Hematopoietic multipotent progenitor cell treated with erythropoietin and hydrocortisone succinate and interleukin-3 and kit ligand, for 15 days (in vitro differentiated cells): ENCODE results near the gene PNPLA4.

Experiments used
- DNase-seq: peaks from one replicate; pipeline ENCODE4 v3.0.0-alpha.2; 2015; ENCODE audit warnings: low spot score

Gene PNPLA4, protein sequence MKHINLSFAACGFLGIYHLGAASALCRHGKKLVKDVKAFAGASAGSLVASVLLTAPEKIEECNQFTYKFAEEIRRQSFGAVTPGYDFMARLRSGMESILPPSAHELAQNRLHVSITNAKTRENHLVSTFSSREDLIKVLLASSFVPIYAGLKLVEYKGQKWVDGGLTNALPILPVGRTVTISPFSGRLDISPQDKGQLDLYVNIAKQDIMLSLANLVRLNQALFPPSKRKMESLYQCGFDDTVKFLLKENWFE

DNA sequence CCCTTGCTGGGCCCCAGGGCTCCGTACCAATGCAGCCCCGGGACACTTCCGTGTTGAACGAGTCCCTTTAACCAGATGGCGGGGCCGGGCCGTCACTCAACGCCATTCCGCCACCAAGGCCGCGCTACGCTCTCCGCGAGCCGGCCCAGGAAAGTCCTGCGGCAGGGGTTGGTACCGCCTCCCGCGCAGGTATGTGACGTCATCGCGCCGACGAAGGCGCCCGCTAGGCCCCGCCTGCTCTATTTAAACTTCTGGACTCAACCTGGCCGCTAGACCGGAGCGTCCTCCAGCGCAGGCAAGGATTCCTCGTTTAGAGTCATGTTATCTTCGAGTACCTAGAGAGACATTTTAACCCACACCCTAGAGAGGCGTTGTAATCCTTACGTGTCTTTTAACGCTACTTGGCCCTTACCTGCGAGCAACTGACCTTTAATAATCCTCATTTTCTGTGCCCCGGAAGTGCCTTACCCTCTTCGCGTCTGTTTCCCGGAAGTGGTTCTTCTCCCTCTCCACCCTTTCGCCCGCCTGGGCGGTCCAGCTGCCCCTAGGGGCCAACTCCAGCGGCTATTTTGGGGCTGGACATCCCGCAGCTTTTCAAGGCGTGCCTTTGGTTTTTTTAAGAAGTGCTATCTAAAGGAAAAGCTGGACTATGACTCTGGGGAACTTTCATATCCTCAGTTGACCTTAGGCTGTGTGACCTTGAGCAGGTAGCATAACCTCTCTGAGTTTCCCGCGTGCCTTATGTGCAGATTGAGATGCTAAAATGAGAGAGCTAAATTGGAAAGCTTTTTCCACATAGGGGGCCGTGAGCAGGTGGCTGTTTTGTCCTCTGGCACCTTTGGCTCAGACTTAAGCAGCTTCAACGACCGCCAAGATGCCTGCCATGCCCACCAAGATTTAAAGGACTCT, at the start of gene PNPLA4:
Gene PNPLA4, minus strand, starts transcription at position 155 of the 909 bp plus-strand sequence. CDS start 1,294 bp downstream, outside the sequence.
- peak; percentile 79 for DNase-seq

DNA sequence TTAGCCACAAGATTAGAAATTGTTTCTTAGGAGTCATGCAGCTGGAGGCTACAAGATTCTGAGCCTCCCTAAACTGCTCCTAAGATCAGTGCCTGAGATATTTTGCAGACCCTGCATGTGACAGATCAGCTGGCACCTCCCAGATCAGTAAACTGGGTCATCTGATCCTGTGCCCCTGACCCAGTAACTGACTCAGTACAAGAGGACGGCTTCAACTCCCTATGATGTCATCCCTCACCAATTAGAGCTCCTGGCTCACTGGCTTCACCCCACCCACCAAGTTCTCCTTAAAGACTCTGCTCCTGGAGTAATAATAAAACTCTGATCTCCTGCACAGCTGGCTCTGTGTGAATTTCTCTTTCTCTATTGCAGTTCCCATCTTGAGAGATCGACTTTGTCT, 45.4 kb upstream of the PNPLA4 start:
- DNase-seq: no peak

DNA sequence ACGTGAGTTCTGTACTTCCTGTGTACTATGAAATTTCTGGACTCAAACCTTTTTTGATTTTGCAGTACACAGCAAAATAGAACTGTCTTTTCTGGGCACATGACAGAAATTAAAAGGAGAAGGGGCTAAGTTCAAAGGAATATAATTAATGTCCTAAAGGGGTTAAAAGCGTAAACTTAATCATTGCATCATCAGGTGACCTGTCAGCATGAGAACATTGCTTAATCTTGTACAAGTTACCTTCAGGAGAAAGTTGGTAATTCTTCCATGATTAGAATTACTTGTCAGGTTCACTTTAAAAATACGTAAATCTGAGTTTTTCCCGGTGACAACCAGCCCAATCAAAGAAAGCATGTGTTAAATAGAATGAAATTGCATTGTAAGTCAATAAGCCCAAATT, 43.2 kb upstream of the PNPLA4 start:
- no peak for DNase-seq

DNA sequence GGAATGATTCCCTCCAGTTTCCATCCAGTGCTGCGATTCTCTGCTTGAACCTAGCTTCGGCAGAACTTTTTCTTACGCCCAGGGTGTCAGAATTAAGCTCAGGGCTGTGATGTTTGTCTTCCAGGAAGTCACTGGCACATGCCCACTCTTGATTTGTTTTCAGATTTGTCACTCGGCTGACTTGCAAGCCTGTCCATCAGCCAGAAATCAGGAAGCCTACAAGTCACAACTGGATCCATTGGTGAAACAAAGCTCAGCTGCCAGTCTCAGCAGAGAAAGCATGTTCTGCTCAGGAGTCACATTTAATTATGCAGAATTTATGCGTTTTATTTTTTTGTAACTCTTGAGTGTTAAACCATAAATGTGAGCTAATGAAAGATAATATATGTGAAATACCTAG, 38.2 kb upstream of the PNPLA4 start:
- no peak for DNase-seq

DNA sequence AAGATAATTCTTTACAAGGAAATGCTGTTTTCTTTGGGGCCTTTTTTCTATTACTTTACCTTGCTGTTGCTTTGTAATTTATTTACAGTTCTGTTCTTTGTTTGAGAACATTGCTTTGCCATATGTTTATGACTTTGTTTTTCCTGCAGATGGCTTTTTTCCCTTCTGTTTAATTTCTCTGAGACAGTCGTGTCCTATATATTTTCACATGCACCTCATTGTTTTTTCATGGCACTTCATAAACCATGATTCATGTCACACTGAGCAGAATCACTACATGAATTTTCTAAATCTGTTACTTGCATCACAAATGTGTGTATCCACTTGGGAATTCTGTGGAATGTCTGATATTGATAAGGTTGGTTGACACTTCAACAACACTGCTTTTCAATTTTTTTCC, 33.0 kb upstream of the PNPLA4 start:
- DNase-seq: no peak

DNA sequence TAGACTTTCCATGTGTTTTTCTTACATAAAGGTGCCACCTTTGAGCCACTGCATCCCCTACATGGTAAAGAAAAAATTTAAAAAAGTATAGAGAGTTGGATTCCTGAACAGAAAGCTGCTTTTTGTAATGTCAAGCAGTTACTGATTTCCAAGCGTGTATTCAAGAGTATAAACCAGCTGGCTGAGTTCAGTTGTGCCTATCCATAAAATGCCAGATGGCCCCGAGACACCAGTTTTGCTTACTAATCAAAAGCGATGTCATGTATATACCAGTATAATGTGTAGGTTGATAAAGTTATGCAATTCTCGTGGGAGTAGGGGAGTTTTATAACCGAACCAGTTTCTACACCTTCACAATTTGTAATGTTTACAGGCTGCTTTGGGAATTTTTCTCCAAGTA, 26.2 kb upstream of the PNPLA4 start:
- no peak for DNase-seq

DNA sequence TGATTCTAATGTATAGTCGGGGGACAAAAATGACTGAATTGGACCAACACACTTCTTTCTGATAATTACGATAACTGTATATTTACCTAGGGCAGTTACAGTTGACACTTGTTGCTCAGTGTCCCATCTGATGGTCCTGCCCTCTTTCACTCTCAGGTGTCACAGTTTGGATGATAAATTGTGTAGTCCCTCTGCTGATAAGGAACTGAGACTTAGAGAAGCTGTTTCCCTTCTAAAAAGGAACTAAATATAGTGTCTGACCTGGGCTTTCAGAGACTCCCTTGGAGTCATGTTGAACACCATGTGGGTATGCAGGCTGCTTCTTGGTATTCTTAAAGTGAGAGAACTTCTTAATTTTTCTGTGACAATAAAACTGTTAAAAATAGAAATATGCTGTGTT, 23.7 kb upstream of the PNPLA4 start:
- DNase-seq: no peak

DNA sequence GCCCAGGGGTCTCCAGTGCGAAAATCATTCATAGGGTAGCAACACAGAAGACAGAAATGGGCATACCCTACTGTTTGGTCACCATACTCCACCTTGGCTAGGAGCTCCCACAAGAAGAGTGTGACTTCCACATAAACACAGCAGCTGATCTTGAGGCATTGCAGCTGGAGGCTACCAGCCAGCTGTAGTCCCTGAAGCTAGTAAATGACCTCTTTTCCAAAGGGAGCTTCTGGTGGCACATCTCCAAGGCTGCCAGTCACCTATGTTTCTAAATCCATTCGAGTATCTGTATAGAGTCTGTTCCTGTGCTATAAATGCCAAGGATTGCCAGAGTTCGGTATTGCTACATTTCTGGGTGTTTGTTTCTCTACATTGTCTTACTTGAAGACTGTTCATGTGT, 21.3 kb upstream of the PNPLA4 start:
- DNase-seq: no peak

DNA sequence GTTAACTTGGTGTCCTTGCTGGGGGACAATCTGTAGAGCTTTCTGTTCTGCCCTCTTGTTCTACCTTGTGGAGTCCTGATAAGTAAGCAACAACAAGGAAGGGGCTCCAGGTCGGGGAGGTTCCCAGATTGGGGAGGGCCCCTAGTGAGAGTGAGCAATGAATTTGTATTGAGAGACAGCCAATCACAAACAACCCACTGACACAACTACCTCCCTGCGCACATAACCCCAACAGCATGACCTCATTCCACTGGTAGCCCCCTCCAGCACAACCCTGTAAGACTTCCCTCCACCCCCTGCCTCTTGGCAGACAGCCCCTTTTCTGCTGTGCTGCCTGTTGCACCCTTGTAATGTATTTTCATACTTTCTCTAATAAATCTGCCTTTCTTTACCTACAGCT, 19.7 kb upstream of the PNPLA4 start:
- no peak for DNase-seq

DNA sequence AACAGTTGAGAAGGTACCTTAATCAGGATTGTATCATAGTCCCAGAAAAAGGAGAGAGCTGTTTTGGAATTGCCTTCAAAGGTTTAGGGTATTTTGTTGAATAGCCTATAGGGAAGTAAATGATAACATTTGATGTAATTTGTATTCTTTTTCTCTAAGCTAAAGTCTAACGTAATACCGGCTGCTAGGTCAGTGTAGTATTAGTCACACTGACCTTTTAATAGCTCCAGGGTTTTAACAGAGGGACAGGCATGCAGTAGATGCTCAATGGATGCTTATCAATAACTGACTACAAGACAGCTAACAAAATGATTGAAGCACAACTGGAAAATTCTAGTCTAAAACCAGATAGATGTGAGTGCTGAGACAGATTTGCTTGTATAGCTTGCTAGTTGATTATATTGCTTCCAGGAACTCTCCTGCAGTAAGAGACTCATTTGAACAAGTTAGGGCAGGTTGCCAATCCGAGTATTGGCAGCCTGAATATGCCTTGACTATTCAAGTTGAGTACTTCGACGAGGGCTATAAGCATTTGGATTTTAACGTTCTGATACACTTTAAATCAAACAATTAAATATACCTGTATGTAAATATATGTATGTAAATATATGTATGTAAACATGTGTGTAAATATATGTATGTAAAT, 16.5 kb upstream of the PNPLA4 start:
- no peak for DNase-seq

DNA sequence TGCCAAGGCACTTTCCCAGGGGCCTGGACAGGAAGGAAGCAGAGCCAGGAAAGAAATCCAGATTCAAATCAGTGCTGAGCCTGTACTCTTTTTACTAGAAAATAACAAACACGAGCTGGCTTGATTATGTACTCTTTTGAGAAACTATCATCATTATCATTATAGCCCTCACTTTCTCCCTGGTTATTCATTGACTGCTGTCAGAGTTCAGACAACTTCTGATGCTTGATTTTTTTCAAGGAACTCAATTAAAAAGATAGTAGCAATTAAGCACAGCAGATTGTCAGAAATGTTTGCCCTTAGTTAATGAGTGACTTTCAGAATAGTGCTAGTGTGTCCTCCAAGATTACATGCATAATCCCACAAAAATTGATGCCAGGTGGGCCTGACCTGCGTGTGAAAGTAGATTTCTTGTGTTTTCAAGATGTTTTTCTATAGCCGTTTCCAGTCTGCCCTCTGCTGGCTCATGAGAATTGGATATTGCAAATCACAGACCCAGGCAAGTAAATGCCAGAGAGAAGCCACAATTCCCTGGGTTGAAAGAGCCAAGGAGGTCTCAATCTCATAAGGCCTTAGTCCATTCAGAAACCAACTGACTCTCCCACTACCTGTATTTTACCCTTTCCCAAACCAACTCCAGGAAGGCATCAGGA, 14.3 kb upstream of the PNPLA4 start:
- DNase-seq: no peak

DNA sequence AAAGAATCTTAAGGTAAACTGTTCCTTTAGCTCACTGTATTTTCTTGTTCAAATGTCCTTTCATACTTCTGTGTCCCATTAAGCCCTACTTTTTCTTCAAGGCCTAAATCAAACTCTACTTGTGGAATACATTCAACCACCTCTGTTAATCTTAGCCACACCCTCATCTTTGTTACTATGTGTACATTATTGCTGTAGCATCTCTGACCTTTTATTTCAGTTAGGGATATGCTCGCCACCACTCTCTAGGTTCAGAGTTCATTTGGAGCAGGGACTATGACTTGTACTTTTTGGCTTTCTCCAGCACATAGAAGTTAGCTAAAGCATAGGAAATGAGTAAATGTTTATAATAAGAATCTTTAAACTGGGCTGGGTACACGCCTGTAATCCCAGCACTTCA, 6.8 kb upstream of the PNPLA4 start:
- DNase-seq: no peak

DNA sequence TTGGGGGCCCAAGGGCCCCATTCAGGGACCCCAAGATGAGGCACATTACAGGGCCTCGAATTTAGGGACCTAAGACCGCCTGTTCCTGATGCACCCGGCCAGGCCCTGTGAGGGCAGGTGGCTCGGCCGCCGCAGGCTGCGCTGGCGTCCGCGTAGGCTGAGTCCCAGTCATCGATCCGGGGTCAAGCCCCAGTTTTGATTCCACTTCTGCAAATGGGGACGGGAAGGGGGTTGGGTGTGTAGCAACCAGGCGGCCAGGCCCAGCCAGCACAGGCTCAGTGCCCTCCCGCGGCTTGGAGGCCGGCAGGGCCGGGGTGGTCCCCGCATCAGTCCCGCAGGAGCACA, 327 bp downstream of the PNPLA4 start:
- no peak for DNase-seq

DNA sequence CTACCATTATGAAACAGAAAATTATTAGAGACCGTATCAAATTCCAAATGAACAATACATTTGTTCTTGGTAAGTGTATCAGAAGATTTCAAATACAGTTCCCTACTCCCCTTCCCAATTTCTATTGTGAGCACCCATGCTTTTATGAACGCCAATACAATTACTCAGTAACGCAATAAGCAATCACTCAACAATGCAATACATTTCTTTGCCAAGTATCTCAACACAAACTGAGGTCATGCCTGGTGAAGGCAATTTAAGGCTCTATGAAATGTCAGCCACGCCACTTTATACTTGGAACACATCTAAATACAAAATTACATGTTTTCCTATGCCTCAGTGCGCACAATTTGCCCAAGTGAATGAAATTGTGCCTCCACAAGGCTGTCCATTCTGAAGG, 712 bp downstream of the PNPLA4 start:
- no peak for DNase-seq

DNA sequence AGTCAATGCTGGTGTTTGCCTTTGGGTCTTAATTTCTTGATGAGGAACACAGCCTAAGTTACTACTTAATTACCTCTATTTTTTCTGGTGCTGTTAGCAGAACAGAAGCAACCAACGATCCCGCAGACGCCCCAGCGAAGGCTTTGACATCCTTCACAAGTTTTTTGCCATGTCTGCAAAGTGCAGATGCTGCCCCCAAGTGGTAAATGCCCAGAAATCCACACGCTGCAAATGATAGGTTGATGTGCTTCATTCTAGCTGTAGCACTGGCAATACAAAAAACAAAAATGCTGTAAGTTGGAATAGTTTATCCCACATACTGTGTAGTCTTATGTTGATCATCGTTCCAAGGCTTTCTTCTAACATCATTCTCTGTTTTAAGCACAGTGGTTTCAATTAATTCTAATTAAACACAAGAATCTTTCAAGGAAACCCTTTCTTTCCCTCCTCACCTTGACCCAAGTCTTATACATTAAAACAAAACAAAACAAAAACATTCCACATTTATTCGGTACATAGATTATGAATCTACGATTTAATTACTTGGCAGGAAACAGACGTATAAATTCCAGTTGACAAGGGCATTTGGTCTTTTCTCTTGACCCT, 1.2 kb downstream of the PNPLA4 start:
- peak; percentile 51 for DNase-seq

DNA sequence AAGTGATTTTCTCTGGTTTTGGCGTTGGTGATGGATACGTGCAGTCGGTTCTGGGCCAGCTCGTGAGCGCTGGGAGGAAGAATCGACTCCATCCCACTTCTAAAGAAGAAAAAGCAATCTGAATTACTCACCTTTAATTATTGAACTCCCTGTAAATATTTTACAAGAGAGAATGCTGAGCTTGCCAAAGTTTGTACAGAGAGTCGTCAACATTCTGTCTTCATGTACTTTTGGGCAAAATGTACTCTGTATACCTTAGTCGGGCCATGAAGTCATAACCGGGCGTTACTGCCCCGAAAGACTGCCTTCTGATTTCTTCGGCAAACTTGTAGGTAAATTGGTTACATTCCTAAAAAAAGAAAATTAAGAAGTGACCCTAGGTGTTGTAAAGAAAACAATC, 5.5 kb downstream of the PNPLA4 start:
- DNase-seq: no peak

DNA sequence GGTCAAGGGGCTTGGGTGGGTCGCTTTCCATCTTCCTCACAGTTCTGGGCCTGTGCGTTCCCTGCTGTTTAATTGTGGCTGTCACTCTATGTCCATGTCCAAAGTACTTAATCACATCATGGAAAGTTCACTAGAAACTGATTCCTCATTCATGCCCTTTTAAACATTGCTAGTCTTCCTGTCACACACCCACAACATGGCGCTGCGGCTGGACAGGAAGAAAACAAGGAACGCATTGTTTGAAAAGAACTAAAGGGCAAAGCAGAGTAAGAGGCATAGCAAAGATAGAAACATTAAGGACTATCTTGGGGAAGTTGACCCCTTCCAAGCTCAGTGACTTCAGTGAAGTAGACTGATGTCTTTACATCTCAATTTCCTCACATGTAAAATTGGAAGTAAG, 18.4 kb downstream of the PNPLA4 start:
- no peak for DNase-seq

DNA sequence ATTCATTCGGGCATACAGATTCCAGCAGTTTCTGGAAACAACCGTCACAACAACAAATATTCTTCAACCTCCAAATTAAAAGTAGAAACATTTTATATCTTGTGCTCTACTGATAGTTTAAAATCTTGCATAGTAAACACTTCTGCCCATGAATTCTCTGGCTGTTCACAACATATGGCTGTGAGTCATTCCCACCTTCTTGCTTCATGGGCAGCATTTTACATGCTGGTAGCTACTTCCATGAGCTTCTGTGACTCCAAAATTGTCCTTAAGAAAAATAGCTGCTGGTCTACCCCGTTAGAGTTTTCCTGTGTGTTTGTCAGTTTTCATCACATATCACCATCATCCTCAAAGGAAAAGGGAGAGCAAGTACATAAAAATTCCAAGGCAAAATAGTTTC, 22.7 kb downstream of the PNPLA4 start:
- no peak for DNase-seq

DNA sequence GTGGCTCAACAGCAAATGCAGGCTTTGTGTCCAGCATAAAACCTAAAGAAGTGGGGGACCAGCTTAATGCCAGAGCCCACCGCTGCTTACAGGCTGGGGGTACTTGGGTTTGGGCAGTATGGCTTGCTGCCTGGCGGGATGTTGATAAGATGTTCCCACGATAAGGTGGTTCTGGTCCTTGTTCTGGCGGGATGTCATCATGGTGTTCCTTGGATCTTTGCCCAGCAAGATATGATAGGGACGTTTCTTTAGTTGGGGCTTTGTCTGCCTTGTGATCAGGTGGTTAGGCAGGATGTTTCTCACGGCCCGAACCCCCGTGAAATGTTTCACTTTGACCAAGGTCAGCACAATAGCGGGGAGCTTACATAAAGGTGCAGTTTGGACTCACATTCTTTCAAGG, 35.3 kb downstream of the PNPLA4 start:
- no peak for DNase-seq

DNA sequence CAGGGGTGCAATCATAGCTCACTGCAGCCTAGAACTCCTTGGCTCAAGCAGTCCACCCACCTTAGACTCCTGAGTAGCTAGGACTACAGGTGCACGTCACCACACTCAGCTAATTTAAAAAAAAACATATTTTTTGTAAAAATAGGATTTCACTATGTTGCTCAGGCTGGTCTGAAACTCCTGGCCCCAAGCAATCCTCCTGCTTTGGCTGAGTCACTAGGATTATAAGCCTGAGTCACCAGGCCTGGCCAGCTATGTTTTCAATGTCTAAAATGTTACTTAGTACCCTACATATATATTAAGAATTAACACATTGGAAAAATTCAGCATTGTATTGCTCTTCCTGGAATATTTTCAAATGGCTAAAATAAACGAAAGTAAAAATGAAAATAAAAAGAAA, 37.5 kb downstream of the PNPLA4 start:
- no peak for DNase-seq

DNA sequence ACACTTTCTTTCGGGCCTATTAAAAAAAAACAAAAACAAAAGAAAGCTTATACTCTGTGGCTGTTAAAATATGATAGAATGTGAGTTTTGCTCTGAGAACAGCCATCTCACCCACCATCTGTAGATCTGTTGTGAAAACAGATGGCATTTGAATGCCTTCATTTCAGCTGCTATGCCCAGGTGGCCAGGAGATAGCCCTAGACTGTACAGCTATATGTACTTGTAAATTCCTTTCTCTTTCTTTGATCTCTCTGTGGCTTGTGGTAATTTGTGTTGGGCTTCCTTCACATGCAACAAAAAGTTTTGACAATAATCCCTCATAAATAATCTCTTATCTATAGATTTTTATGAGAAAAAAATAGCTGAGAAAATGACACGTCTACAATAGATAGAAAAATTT, 38.1 kb downstream of the PNPLA4 start:
- no peak for DNase-seq

DNA sequence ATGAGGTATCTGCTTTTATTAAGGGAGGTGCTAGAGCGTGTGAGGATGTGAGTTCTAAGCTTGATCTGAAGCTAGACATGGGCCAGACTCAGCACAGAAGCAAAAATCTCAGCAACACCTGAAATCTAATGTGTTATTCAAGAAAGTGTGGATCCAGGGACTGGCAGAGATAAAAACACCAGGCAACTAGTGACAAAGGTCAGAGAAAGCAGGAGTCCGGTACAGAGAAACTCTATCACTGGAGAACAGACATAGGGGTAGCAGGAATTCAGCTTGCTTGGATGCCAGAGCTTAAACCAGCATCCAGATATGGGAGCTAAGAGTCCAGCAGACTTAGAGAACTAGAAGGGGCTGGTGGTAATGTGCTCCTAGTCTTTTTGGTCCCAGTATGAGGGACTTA, 50.3 kb downstream of the PNPLA4 start:
- no peak for DNase-seq
